Chondrocyte (in vitro differentiated cells): ENCODE results near the gene SLC47A2. TPM values are rescaled to one million over a fixed set of nuclear protein-coding genes. Genes with fewer than 3 reads are reported as not detected.
A peak's percentile ranks its signal among the peaks of the same experiment; 100 is the strongest.

Source experiments
- DNase-seq: peaks from one replicate; pipeline ENCODE4 v3.0.0; 2021; ENCODE audit warnings: mixed read lengths, low spot score
- H3K27ac Mint-ChIP-seq: one replicate; pipeline ENCODE4 v1.8.0; 2021; ENCODE audit warnings: mild to moderate bottlenecking, moderate library complexity, mixed read lengths; ENCODE audit not compliant: unreplicated experiment
- H3K27me3 Mint-ChIP-seq: 2 replicates; pipeline ENCODE4 v1.8.0; 2021; ENCODE audit warnings: low read depth, mixed read lengths
- H3K36me3 Mint-ChIP-seq: 2 replicates; pipeline ENCODE4 v1.8.0; 2021; ENCODE audit warnings: low read depth, mixed read lengths
- H3K4me1 Mint-ChIP-seq: 2 replicates; pipeline ENCODE4 v1.8.0; 2021; ENCODE audit warnings: low read depth, mild to moderate bottlenecking, mixed read lengths
- H3K4me3 Mint-ChIP-seq: one replicate; pipeline ENCODE4 v1.8.0; 2021; ENCODE audit warnings: mild to moderate bottlenecking, moderate library complexity, mixed read lengths; ENCODE audit not compliant: unreplicated experiment
- H3K9me3 Mint-ChIP-seq: 2 replicates; pipeline ENCODE4 v1.8.0; 2021; ENCODE audit warnings: low read depth, mixed read lengths
- total RNA-seq: library from RNA; stranded (reverse); gene quantifications from 3 replicates; pipeline ENCODE4 v1.2.1, GENCODE V29; 2021
- TF ChIP-seq, protein P1 (sequence below): fragments of 200-600 bp; sonication (generic); IDR thresholded peaks from 2 replicates; pipeline ENCODE4 v1.5.0; 2021; ENCODE audit warnings: antibody characterized with exemption, mild to moderate bottlenecking, moderate library complexity

Gene SLC47A2
- total RNA-seq, 1 donor from 2014 or later: not detected

DNA sequence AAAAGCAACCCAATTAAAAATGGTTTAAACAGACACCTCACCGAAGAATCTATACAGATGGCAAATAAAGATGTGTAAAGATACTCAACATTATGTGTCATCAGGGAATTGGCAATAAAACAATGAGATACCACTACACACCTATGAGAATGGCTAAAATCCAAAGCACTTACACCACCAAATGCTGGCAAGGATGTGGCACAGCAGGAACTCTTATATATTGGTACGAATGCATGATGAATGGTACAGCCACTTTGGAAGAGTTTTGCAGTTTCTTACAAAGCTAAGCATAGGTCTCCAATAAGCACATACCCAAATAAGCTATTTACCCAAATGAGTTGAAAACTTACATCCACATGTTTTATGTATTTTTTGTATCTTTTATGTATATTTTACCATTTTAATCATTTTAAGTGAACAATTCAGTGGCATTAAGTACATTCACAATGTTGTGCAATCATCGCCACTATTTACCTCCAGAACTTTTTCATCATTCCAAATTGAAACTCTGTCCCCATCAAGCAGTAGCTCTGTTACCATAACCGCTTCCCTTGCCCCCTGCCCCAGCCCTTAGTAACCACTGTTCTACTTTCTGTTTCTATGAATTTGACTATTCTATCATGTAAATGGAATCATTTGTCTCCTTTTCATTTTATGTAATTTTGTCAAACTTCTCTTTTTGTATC lies 74.6 kb downstream of the SLC47A2 start:
- Mint-ChIP-seq H3K9me3 (peaks cover 5% of the 10 kb centered on the region), H3K36me3 (no peaks in the 10 kb centered on the region), H3K4me3 (no peak overlapping the region), H3K27me3 (peaks cover 7% of the 10 kb centered on the region), H3K27ac (no peak overlapping the region), H3K4me1 (peaks cover 5% of the 10 kb centered on the region)
- DNase-seq: no peak
- TF ChIP-seq, protein P1, sequence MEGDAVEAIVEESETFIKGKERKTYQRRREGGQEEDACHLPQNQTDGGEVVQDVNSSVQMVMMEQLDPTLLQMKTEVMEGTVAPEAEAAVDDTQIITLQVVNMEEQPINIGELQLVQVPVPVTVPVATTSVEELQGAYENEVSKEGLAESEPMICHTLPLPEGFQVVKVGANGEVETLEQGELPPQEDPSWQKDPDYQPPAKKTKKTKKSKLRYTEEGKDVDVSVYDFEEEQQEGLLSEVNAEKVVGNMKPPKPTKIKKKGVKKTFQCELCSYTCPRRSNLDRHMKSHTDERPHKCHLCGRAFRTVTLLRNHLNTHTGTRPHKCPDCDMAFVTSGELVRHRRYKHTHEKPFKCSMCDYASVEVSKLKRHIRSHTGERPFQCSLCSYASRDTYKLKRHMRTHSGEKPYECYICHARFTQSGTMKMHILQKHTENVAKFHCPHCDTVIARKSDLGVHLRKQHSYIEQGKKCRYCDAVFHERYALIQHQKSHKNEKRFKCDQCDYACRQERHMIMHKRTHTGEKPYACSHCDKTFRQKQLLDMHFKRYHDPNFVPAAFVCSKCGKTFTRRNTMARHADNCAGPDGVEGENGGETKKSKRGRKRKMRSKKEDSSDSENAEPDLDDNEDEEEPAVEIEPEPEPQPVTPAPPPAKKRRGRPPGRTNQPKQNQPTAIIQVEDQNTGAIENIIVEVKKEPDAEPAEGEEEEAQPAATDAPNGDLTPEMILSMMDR: no peak

DNA sequence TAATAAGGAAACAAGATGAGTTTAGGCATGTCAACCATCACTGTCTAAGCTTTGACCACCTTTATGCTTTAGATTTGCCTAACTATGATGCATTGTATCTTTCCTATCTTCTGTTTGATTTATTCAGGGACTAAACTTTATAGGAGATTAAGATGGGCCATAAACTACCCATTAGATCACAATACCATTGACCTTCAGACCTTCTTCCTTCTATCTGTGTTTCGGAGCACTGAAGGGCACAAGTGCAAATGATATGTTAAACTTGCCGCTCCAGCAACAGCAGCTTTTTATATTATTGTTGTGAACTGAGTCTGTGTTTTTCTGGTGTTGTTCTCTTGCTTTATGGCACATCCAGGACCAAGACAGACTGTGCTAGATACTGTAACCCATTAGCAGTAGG lies 84.5 kb downstream of the SLC47A2 start:
- Mint-ChIP-seq H3K27me3 (peaks cover 2% of the 10 kb centered on the region), H3K36me3 (no peaks in the 10 kb centered on the region)

DNA sequence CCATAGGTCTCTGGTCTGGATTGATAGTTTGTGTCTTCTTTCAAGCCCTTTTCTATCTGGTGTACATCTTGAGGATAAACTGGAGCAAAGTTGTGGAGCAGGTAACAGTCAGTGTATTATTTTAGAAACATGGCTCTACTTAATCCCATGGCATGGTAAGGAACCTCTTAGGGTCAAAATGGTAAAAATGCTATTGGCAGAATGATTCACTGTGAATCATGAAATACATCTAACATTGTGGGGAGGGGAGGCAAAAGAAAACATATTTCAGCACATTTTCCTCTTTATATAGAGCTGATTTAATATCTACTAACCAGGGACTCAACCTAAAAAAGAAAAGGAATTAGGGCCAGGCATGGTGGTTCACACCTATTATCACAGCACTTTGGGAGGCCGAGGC lies 85.7 kb downstream of the SLC47A2 start:
- peaks cover 2% of the 10 kb centered on the region for H3K27me3 Mint-ChIP-seq
- H3K27ac Mint-ChIP-seq: peak overlapping the region; percentile 33
- TF ChIP-seq, protein P1: no peak
- no peak overlapping the region for H3K4me3 Mint-ChIP-seq
- peaks cover 16% of the 10 kb centered on the region for H3K4me1 Mint-ChIP-seq
- H3K9me3 Mint-ChIP-seq: no peaks in the 10 kb centered on the region
- no peaks in the 10 kb centered on the region for H3K36me3 Mint-ChIP-seq
- DNase-seq: no peak

More for the DNA sequence above, 84.5 kb downstream of the SLC47A2 start:
- H3K4me3 Mint-ChIP-seq: no peak overlapping the region
- H3K4me1 Mint-ChIP-seq: peaks cover 16% of the 10 kb centered on the region
- H3K9me3 Mint-ChIP-seq: no peaks in the 10 kb centered on the region
- H3K27ac Mint-ChIP-seq: no peak overlapping the region
- TF ChIP-seq, protein P1: no peak
- DNase-seq: no peak

GRCh38 chr17:19630035-19630434 lies 86.3 kb downstream of the SLC47A2 start:
- no peaks in the 10 kb centered on the region for H3K36me3 Mint-ChIP-seq

GRCh38 chr17:19629449-19629848 lies 86.9 kb downstream of the SLC47A2 start:
- Mint-ChIP-seq H3K27me3 (no peaks in the 10 kb centered on the region), H3K4me3 (no peak overlapping the region), H3K4me1 (peaks cover 16% of the 10 kb centered on the region), H3K27ac (no peak overlapping the region), H3K9me3 (no peaks in the 10 kb centered on the region), H3K36me3 (no peaks in the 10 kb centered on the region)
- TF ChIP-seq, protein P1: no peak
- no peak for DNase-seq

More at GRCh38 chr17:19630035-19630434, 86.3 kb downstream of the SLC47A2 start:
- TF ChIP-seq, protein P1: no peak
- no peak for DNase-seq
- H3K27ac Mint-ChIP-seq: no peak overlapping the region
- peaks cover 2% of the 10 kb centered on the region for H3K27me3 Mint-ChIP-seq
- no peaks in the 10 kb centered on the region for H3K9me3 Mint-ChIP-seq
- no peak overlapping the region for H3K4me3 Mint-ChIP-seq
- H3K4me1 Mint-ChIP-seq: peaks cover 16% of the 10 kb centered on the region

Other genes starting within 250 kb of the SLC47A2 start
- gene SLC47A1, start 182.7 kb downstream of the SLC47A2 start, total RNA-seq: 1.7 to 4.9 TPM (median 2.0 TPM) in 3 replicates
- 26.5 to 43.6 TPM (median 27.4 TPM) in 3 replicates for gene ALDH3A2, start 67.8 kb downstream of the SLC47A2 start, total RNA-seq
- 1.6 TPM in 1 of 3 replicates, not detected in the others for gene ALDH3A1, start 31.7 kb upstream of the SLC47A2 start, total RNA-seq
- gene ULK2, start 151.4 kb upstream of the SLC47A2 start, total RNA-seq: 29.8 to 33.5 TPM (median 29.8 TPM) in 3 replicates